CD4-positive, alpha-beta memory T cell (primary cell): Measurements from ENCODE around the gene EPGN. TPM values are rescaled to one million over a fixed set of nuclear protein-coding genes. Genes with fewer than 3 reads are reported as not detected.
"Not testable (repeated sequence)": the region's sequence is repeated elsewhere in the genome, so short reads cannot be mapped to it uniquely, and the experiment has no call there.

Experiments used
- CTCF ChIA-PET: fragments of 350-600 bp; sonication (Branson Sonifier 250); formaldehyde crosslinking; loops from one replicate; lab custom pipeline; 2021; ENCODE audit warnings: inconsistent platforms; ENCODE audit not compliant: partially characterized antibody; lab: Charles Lee
- POLR2A ChIA-PET: fragments of 350-600 bp; sonication (Branson Sonifier 250); formaldehyde crosslinking; loops from one replicate; lab custom pipeline; 2021; ENCODE audit not compliant: partially characterized antibody; lab: Charles Lee
- DNase-seq, 5 donors: peaks; one replicate each; pipeline versions ENCODE4 v3.0.0 to v3.0.0-alpha.2; 2020 to 2022; ENCODE audit warnings: mixed read lengths in 1 of 5
- H3K27ac ChIP-seq: one replicate; pipeline ENCODE4 v1.7.0; 2013; ENCODE audit warnings: low read depth, low read length
- H3K27me3 ChIP-seq: 2 replicates; pipeline ENCODE4 v1.7.0; 2013; ENCODE audit warnings: mild to moderate bottlenecking, low read length, moderate library complexity; ENCODE audit not compliant: insufficient read depth
- H3K36me3 ChIP-seq: 2 replicates; pipeline ENCODE4 v1.7.0; 2013; ENCODE audit warnings: mild to moderate bottlenecking, low read length, moderate library complexity; ENCODE audit not compliant: insufficient read depth
- H3K4me1 ChIP-seq: 2 replicates; pipeline ENCODE4 v1.7.0; 2013; ENCODE audit warnings: mild to moderate bottlenecking, low read length, moderate library complexity; ENCODE audit not compliant: insufficient read depth
- H3K4me3 ChIP-seq, 2 donors: one replicate each; pipeline ENCODE4 v1.7.0; 2013; ENCODE audit warnings: low read length in 2 of 2, mild to moderate bottlenecking in 1 of 2
- H3K9me3 ChIP-seq, 2 donors: one replicate each; pipeline ENCODE4 v1.7.0; 2013; ENCODE audit warnings: low read length in 2 of 2, control low read depth in 1 of 2; ENCODE audit not compliant: control insufficient read depth in 1 of 2
- H3K27ac Mint-ChIP-seq, 7 donors: one replicate each; pipeline ENCODE4 v1.8.0; 2020 to 2021; ENCODE audit warnings: mixed read lengths in 7 of 7, mild to moderate bottlenecking in 6 of 7, inconsistent platforms in 3 of 7, moderate library complexity in 3 of 7
- H3K27me3 Mint-ChIP-seq, 2 donors: one replicate each; pipeline ENCODE4 v1.8.0; 2020 to 2021; ENCODE audit warnings: mixed read lengths in 2 of 2
- H3K36me3 Mint-ChIP-seq, 2 donors: one replicate each; pipeline ENCODE4 v1.8.0; 2020 to 2021; ENCODE audit warnings: mixed read lengths in 2 of 2, inconsistent platforms in 1 of 2, mild to moderate bottlenecking in 1 of 2
- H3K4me1 Mint-ChIP-seq, 4 donors: one replicate each; pipeline ENCODE4 v1.8.0; 2020 to 2021; ENCODE audit warnings: mixed read lengths in 4 of 4, mild to moderate bottlenecking in 1 of 4
- H3K4me3 Mint-ChIP-seq, 8 donors: one replicate each; pipeline ENCODE4 v1.8.0; 2020 to 2021; ENCODE audit warnings: mixed read lengths in 8 of 8, mild to moderate bottlenecking in 7 of 8, moderate library complexity in 6 of 8, inconsistent platforms in 3 of 8
- H3K9me3 Mint-ChIP-seq, 8 donors: one replicate each; pipeline ENCODE4 v1.8.0; 2020 to 2021; ENCODE audit warnings: mixed read lengths in 8 of 8, mild to moderate bottlenecking in 5 of 8, inconsistent platforms in 3 of 8, moderate library complexity in 1 of 8
- intact Hi-C: fragments of 100-400 bp; cut with micrococcal nuclease; formaldehyde crosslinking; loops from one replicate; pipeline ENCODE4 v1.15.1; 2023
- polyA plus RNA-seq, 2 donors: library from polyadenylated mRNA; unstranded; fragments of 300-500 nt; fragmentation: Illumina TruSeq; gene quantifications; one replicate each; pipeline ENCODE4 v1.2.3, GENCODE V29; 2021
- total RNA-seq, 2 experiments: library from RNA; stranded (reverse); gene quantifications; one replicate each; pipeline ENCODE4 v1.2.3, GENCODE V29; 2021

The EPGN gene
- total and polyA plus RNA-seq, 4 experiments from 2014 or later: 0.96 TPM; not detected in 3

- no peak overlapping the region for H3K27ac ChIP-seq
- H3K4me1 ChIP-seq: no peaks in the 10 kb centered on the region
- no peaks in the 10 kb centered on the region for H3K36me3 ChIP-seq
- DNase-seq: no peak
- no peaks in the 10 kb centered on the region for H3K4me1 Mint-ChIP-seq
- no peak overlapping the region for H3K4me3 ChIP-seq
- intact Hi-C loops: no loop called here
- POLR2A ChIA-PET: no interaction called here
- no peak overlapping the region for H3K4me3 Mint-ChIP-seq
- CTCF ChIA-PET: no interaction called here
- H3K27me3 ChIP-seq: no peaks in the 10 kb centered on the region
- H3K27ac Mint-ChIP-seq: no peak overlapping the region
- peaks cover 0 to 2% (median 0%) of the 10 kb centered on the region in 8 donors for H3K9me3 Mint-ChIP-seq
- peaks cover 0 to 4% of the 10 kb centered on the region in 2 donors for H3K27me3 Mint-ChIP-seq
- H3K9me3 ChIP-seq: no peaks in the 10 kb centered on the region
- no peaks in the 10 kb centered on the region for H3K36me3 Mint-ChIP-seq
Measured at GRCh38 chr4:74334636-74335035, 26.4 kb downstream of the EPGN start.

- Histone ChIP-seq H3K4me1 (no peaks in the 10 kb centered on the region), H3K36me3 (no peaks in the 10 kb centered on the region), H3K9me3 (no peaks in the 10 kb centered on the region), H3K27me3 (no peaks in the 10 kb centered on the region), H3K4me3 (no peak overlapping the region), H3K27ac (no peak overlapping the region)
- CTCF ChIA-PET: no interaction called here
- H3K27me3 Mint-ChIP-seq: peaks cover 0 to 4% of the 10 kb centered on the region in 2 donors
- H3K36me3 Mint-ChIP-seq: no peaks in the 10 kb centered on the region
- H3K27ac Mint-ChIP-seq: no peak overlapping the region
- intact Hi-C loops: no loop called here
- H3K4me1 Mint-ChIP-seq: no peaks in the 10 kb centered on the region
- POLR2A ChIA-PET: no interaction called here
- H3K4me3 Mint-ChIP-seq: no peak overlapping the region
- DNase-seq: no peak
- peaks cover 0 to 5% (median 1%) of the 10 kb centered on the region in 8 donors for H3K9me3 Mint-ChIP-seq
Measured at GRCh38 chr4:74335341-74336021, 27.2 kb downstream of the EPGN start.

- intact Hi-C loops: no loop called here
- Histone ChIP-seq H3K27ac (no peak overlapping the region), H3K4me3 (no peak overlapping the region), H3K36me3 (no peaks in the 10 kb centered on the region), H3K4me1 (no peaks in the 10 kb centered on the region), H3K27me3 (no peaks in the 10 kb centered on the region), H3K9me3 (no peaks in the 10 kb centered on the region)
- Mint-ChIP-seq H3K27me3 (peaks cover 2 to 9% of the 10 kb centered on the region in 2 donors), H3K36me3 (no peaks in the 10 kb centered on the region), H3K4me1 (no peaks in the 10 kb centered on the region), H3K9me3 (peaks cover 0 to 27% (median 16%) of the 10 kb centered on the region in 8 donors), H3K27ac (no peak overlapping the region), H3K4me3 (no peak overlapping the region)
- no peak for DNase-seq
- CTCF ChIA-PET: no interaction called here
- POLR2A ChIA-PET: no interaction called here
Measured at GRCh38 chr4:74338792-74339333, 30.6 kb downstream of the EPGN start.

GRCh38 chr4:74339501-74339900 lies 31.2 kb downstream of the EPGN start:
- Histone ChIP-seq H3K27me3 (no peaks in the 10 kb centered on the region), H3K9me3 (no peaks in the 10 kb centered on the region), H3K4me1 (no peaks in the 10 kb centered on the region), H3K4me3 (no peak overlapping the region), H3K27ac (no peak overlapping the region), H3K36me3 (no peaks in the 10 kb centered on the region)
- Mint-ChIP-seq H3K4me1 (no peaks in the 10 kb centered on the region), H3K27me3 (peaks cover 2 to 7% of the 10 kb centered on the region in 2 donors), H3K4me3 (no peak overlapping the region), H3K9me3 (peaks cover 1 to 31% (median 22%) of the 10 kb centered on the region in 8 donors), H3K36me3 (no peaks in the 10 kb centered on the region), H3K27ac (no peak overlapping the region)
- ChIA-PET POLR2A (no interaction called here), CTCF (no interaction called here)
- intact Hi-C loops: no loop called here
- DNase-seq: no peak

- H3K27me3 Mint-ChIP-seq: not testable (repeated sequence)
Measured at GRCh38 chr4:74340421-74340820, 32.2 kb downstream of the EPGN start.

GRCh38 chr4:74344031-74344430 lies 35.8 kb downstream of the EPGN start:
- Mint-ChIP-seq H3K36me3 (no peaks in the 10 kb centered on the region), H3K4me3 (no peak overlapping the region), H3K9me3 (peaks cover 3 to 39% (median 29%) of the 10 kb centered on the region in 8 donors), H3K27ac (no peak overlapping the region), H3K27me3 (peaks cover 2 to 7% of the 10 kb centered on the region in 2 donors), H3K4me1 (no peaks in the 10 kb centered on the region)
- intact Hi-C loops: no loop called here
- ChIA-PET CTCF (no interaction called here), POLR2A (no interaction called here)
- Histone ChIP-seq H3K27ac (no peak overlapping the region), H3K27me3 (no peaks in the 10 kb centered on the region), H3K4me1 (no peaks in the 10 kb centered on the region), H3K36me3 (no peaks in the 10 kb centered on the region), H3K4me3 (no peak overlapping the region), H3K9me3 (no peaks in the 10 kb centered on the region)
- no peak for DNase-seq

More at GRCh38 chr4:74340421-74340820, 32.2 kb downstream of the EPGN start:
- H3K9me3 ChIP-seq, intact Hi-C loops, H3K4me3 Mint-ChIP-seq, H3K27ac ChIP-seq, DNase-seq, H3K4me1 ChIP-seq, H3K27me3 ChIP-seq, POLR2A ChIA-PET, CTCF ChIA-PET, H3K27ac Mint-ChIP-seq, H3K4me3 ChIP-seq, H3K36me3 ChIP-seq, H3K36me3 Mint-ChIP-seq, H3K4me1 Mint-ChIP-seq: not testable (repeated sequence)
- H3K9me3 Mint-ChIP-seq: peaks cover 3 to 38% (median 29%) of the 10 kb centered on the region in 8 donors

- Histone ChIP-seq H3K27ac (no peak overlapping the region), H3K4me3 (no peak overlapping the region), H3K36me3 (no peaks in the 10 kb centered on the region), H3K27me3 (no peaks in the 10 kb centered on the region), H3K4me1 (no peaks in the 10 kb centered on the region), H3K9me3 (no peaks in the 10 kb centered on the region)
- no peaks in the 10 kb centered on the region for H3K9me3 Mint-ChIP-seq
- peaks cover 2 to 6% of the 10 kb centered on the region in 2 donors for H3K27me3 Mint-ChIP-seq
- no peak overlapping the region for H3K4me3 Mint-ChIP-seq
- H3K27ac Mint-ChIP-seq: no peak overlapping the region
- no peaks in the 10 kb centered on the region for H3K4me1 Mint-ChIP-seq
- intact Hi-C loops: no loop called here
- POLR2A ChIA-PET: no interaction called here
- CTCF ChIA-PET: no interaction called here
- DNase-seq: no peak
- H3K36me3 Mint-ChIP-seq: no peaks in the 10 kb centered on the region
Measured at GRCh38 chr4:74353858-74354257, 45.6 kb downstream of the EPGN start.
